GM18502 (cell line): ENCODE measurements around the gene DPF3.
"Not testable (repeated sequence)": the region's sequence is repeated elsewhere in the genome, so short reads cannot be mapped to it uniquely, and the experiment has no call there.

Source experiments
- ATAC-seq: cut with Tn5 transposase; IDR thresholded peaks from one replicate; pipeline ENCODE4 v1.9.1; 2021; ENCODE audit warnings: mild to moderate bottlenecking; ENCODE audit not compliant: unreplicated experiment, poor library complexity

DPF3 gene

GRCh38 chr14:72777636-72778035 is 116.3 kb downstream of the DPF3 start:
- ATAC-seq = no peak

DNA sequence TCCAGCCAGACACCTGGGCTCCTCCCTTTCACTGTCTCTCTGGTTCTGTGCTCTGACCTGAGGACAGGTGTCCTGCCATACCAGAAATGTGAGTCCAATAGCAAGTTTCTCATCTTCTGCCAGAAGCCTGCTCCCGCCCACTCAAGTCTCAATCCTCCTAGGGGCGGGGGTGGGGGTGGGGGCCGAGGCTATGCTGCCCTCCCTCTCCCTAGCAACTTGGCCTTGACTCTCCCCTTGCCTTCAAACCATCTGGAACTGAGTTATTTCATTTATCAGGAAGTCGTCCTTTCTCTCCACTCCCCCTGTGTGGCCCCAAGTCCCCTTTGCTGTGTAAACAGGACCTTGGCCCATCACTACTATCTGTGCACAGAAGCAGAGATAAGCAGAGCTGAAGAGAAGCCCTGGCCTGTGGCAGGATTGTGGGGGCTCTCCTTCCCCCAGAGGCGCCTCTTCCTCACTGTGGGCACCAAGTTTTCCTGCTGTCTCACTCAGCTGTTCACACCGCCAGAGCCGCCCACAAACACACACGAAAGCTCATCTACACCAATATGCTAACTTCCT is 117.1 kb downstream of the DPF3 start:
- no peak for ATAC-seq

DNA sequence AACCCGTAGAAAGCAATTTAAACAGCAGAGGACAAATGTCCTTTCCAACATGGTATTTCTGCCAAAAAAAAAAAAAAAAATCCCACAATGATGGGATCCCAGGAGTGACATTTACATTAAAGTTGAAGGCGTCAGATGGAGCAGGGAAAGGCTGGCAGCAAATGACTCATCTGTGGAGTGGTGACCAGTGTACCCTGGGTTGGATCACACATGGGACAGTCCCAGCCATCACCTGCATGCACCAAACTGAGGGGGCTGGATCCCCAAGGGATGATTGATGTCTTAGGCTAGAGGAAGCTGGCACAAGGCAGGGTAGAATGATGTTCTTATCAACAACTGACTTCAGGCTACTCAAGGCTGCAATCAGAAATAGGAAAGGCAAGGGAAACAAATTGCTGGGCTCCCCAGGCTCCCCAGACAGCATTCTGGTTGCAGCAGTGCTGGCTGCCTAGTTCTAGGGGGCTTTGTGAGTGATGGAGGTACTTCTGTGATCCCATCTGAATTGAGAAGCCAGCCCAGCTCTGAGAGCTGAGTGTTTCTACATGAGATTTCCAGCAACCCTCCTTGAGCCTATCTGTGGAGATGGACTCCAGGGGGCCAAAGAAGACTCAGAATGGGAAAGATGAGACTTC is 117.9 kb downstream of the DPF3 start:
- no peak for ATAC-seq

GRCh38 chr14:72774894-72775620 is 118.8 kb downstream of the DPF3 start:
- ATAC-seq = no peak

DNA sequence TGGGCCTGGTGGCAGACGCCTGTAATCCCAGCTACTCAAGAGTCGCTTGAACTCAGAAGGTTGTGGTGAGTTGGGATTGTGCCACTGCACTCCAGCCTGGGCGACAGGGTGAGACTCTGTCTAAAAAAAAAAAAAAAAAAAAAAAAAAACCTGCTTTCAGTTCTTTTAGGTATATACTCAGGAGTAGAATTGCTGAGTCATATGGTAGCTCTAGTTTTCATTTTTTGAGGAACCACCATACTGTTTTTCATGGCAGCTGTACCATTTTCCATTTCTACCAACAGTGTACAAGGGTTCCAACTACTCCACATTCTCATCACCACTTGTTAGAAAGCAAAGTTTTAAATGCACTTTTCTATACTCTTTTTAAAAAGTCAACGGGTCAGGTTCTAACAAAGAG is 119.8 kb downstream of the DPF3 start:
- ATAC-seq = no peak

DNA sequence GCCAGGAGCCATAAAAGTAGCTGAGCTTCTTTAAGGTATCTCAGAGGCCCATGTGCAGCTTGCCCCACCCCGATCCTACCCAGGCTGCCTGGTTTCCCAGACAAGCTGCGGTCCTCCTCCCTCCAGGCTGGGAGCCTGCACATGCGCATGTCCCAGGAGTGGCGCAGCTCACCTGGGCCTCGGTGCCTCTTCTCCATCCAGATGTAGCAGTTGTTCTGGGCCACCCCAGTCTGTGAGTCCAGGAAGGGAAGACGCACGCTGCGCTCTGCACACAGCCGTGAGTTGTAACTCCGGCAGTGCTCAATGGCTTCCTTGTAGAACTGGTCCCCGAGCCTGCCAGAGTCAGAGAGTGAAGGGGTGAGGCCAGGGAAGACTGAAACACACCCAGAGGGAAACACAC is 122.3 kb downstream of the DPF3 start:
- ATAC-seq = no peak

GRCh38 chr14:72766296-72766695 is 127.6 kb downstream of the DPF3 start:
- no peak for ATAC-seq

DNA sequence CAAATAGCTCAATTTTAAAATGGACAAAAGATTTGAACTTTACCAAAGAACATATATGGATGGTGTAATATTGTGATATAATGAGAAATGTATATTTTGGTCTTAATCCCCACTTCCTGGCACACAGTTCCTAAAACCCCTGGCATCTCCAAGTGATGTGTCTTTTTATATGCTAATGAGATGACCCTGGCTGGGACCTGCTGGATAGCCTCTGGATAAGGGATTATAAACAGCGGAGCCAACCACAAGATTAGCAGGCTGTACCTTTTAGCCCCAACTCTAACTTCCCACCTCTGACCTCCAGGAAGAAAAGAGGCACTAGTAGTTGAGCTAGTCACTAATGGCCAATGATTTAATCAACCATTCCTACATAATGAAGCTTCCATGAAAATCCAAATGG is 130.0 kb downstream of the DPF3 start:
- ATAC-seq = no peak

GRCh38 chr14:72759670-72760069 is 134.2 kb downstream of the DPF3 start:
- no peak for ATAC-seq

GRCh38 chr14:72758993-72759392 is 134.9 kb downstream of the DPF3 start:
- ATAC-seq = no peak

DNA sequence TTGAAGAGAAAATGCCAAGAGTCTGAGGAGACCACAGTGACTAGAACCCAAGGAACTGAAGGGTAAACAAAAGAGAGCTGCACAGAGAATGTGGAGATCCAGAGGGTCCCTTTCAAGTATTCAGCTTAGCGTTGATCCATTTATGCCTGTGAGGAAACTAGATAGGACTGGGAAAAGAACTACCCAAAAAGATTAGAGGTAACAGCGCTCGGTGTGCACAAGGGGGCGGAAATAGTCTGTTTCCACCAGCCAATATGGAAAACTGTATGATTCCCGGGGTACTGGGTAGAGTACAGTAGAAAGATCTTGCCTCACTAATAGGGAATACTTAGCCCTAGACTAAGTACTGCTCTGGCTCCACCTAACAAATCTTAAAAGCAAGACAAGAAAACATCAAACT is 135.5 kb downstream of the DPF3 start:
- no peak for ATAC-seq

GRCh38 chr14:72756967-72757366 is 136.9 kb downstream of the DPF3 start:
- no peak for ATAC-seq

- no peak for ATAC-seq
Measured at GRCh38 chr14:72755766-72756165, 138.1 kb downstream of the DPF3 start.

GRCh38 chr14:72754949-72755348 is 139.0 kb downstream of the DPF3 start:
- ATAC-seq = no peak

- ATAC-seq = no peak
Measured at GRCh38 chr14:72753879-72754400, 140.0 kb downstream of the DPF3 start.

GRCh38 chr14:72753044-72753710 is 140.7 kb downstream of the DPF3 start:
- ATAC-seq = no peak

DNA sequence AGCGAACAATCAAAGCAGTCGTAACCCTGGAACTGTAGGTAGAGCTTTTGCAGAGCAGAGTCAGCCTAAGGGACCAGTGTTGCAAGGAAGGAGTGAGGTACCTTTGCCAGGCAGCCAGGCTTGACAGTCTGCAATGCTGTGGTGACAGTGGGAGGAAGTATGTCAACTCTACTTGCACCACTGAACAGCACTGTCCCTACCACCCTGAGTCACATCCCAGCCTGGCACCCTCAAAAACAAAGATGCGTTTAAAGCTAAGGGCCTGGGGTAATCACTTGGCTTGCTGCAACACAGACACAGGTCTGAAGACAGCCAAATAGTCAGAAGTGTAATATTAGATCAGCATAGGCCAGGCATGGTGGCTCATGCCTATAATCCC is 141.9 kb downstream of the DPF3 start:
- no peak for ATAC-seq

DNA sequence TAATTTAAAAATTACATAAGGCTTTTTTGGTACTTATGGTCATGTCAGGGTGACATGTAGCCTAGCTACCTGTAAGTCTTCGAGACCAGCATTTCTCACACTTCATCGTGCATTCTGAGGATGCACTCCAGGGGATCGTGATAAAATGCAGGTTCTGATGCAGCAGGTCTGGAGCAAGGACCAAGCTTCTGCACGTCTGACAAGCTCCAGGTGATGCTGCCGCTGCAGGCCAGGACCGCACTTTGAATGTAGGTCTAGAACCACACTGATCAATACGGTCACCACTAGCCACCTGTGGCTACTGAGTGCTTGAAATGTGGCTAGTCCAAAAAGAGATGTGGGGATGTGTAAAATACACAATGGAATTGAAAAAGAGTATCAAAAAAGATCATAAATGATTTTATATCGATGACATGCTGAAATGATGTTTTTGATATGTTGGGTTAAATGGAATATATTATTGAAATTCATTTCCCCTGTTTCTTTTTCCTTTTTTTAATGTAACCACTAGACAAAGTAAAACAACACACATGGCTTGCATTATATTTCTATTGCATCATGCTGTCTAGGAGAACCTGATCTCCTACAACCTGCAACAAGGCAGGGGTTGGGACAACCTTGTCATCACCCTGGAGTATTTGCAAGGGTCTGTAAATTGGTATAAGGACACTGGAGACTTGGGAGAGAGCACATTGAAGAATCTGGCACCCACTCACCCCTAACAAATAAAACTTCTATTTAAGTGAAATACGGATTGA is 142.4 kb downstream of the DPF3 start:
- no peak for ATAC-seq

DNA sequence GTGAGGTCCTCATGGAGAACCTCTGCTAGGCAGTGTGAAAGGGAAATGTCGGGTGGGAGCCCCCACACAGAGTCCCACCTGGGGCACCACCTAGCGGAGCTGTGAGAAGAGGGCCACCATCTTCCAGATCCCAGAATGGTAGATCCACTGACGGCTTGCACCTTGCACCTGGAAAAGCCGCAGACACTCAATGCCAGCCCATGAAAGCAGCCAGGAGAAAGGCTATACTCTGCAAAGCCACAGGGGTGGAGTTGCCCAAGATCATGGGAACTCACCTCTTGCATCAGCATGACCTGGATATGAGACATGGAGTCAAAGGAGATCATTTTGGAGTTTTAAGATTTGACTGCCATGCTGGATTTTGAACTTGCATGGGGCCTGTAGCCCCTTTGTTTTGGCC is 145.0 kb downstream of the DPF3 start:
- ATAC-seq = not testable (repeated sequence)

DNA sequence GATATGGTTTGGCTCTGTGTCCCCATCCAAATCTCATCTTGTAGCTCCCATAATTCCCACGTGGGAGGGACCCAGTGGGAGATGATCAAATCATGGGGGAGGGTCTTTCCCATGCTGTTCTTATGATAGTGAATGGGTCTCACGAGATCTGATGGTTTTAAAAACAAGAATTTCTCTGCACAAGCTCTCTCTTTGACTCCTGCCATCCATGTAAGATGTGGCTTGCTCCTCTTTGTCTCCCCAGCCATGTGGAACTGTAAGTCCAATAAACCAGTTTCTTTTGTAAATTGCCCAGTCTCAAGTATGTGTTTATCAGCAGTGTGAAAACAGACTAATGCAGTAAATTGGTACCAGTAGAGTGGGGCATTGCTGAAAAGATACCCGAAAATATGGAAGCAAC is 146.2 kb downstream of the DPF3 start:
- ATAC-seq = no peak
